ENCODE results near the gene RPN1.

RPN1 gene

GRCh38 chr3:128584412-128585020, 66.1 kb downstream of the RPN1 start:
- DNase-seq (ENCODE audit: low read depth in 1 of 2, low spot score in 1 of 2), result peak in 1 of 2 donors; percentile 25

GRCh38 chr3:128581566-128581965, 69.1 kb downstream of the RPN1 start:
- DNase-seq (ENCODE audit: low read depth in 1 of 2, low spot score in 1 of 2), result no peak

DNA sequence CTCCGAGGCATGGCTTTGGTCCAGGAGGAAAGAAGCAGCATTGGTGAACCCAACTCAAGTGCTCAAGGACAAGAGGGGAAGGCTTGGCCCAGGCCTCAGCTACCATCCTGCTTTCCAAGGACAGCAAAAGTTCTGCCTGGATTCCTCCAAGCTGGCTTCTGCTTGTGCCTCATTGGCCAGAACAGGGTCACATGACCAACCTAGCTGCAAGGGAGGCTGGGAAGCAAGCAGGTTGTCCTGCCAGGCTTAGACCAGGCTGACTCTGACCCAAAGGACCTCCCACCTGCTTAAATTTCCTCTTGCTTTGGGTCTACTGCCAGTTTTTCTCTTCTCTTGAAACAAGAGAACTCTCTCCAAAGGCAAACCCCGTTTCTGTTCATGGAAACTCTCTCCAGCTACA, 70.7 kb downstream of the RPN1 start:
- no peak for DNase-seq (ENCODE audit: low read depth in 1 of 2, low spot score in 1 of 2)

GRCh38 chr3:128578346-128578745, 72.3 kb downstream of the RPN1 start:
- no peak for DNase-seq (ENCODE audit: low read depth in 1 of 2, low spot score in 1 of 2)

GRCh38 chr3:128577711-128578110, 72.9 kb downstream of the RPN1 start:
- DNase-seq (ENCODE audit: low read depth in 1 of 2, low spot score in 1 of 2), result no peak

DNA sequence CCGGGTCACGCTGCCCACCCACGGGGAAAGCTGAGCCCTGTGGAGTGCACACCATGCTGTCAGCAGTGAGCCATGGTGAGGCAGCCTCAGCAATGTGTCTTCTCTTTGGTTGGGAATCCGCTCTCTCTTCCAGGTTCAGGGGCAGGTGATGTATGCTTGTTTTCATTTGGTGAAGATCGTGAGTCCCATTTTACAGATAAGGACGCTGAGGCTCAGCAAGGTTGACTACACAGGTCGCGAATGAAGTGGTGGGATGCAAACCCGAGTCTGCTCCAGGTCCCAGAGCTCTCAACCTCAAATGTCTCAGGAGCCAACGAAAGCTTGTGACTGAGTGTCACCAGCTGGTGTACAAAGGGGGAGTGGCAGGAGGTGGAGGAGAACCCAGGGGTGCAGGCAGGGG, 74.3 kb downstream of the RPN1 start:
- no peak for DNase-seq (ENCODE audit: low read depth in 1 of 2, low spot score in 1 of 2)

GRCh38 chr3:128575777-128576176, 74.8 kb downstream of the RPN1 start:
- no peak for DNase-seq (ENCODE audit: low read depth in 1 of 2, low spot score in 1 of 2)

DNA sequence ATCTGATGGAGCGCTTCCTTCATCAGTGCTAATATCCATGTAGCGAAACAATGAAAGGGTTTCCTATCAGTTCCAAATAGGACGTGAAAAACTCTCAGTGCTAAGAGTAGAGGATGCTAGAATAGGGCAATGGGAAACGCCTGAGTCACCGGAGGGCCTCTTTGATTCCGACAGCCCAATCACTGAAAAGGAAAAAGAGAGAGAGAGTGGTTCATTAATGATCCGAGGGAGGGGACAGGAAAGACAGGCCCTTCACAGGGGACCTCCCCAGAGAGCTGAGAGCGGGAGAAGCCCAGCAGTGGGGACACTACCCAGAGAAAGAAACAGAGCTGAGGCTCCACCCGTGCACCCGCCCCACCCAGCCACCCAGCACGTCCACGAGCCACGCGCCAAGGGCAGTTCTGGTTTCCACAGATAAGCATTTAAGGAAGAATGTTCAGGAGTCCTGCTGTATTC, 76.9 kb downstream of the RPN1 start:
- DNase-seq (ENCODE audit: low read depth in 1 of 2, low spot score in 1 of 2), result no peak

DNA sequence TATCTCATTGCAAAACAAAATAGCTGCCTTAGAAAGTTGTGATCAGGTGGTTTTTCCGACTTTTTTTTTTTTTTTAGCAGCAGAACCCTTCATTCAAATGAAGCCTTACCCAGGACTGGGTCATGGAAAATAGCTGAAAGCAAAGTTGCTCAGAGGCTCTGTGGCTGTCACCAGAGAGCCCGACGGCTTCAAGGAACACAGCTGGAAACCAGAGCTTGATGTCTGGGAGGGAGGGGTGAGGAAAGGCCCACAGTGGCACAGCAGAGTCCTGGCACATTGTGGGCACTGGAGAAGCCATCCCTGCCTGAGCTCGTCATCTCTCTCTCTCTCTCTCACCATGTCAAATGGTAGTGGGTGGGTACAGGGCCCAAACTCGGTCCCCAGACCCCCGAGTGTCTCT, 77.5 kb downstream of the RPN1 start:
- DNase-seq (ENCODE audit: low read depth in 1 of 2, low spot score in 1 of 2), result peak in 1 of 2 donors; percentile 8

GRCh38 chr3:128572644-128573105, 77.9 kb downstream of the RPN1 start:
- DNase-seq (ENCODE audit: low read depth in 1 of 2, low spot score in 1 of 2), result peak in 1 of 2 donors; percentile 25

GRCh38 chr3:128572013-128572412, 78.6 kb downstream of the RPN1 start:
- DNase-seq (ENCODE audit: low read depth in 1 of 2, low spot score in 1 of 2), result no peak

Measured in activated CD4-positive, alpha-beta T cell treated with anti-CD3 and anti-CD28 coated beads, Interleukin-2, amount 50 U/mL, for 24 hours (primary cell).